ENCODE results near the gene LRRC72. TPM values are rescaled to one million over a fixed set of nuclear protein-coding genes. Genes with fewer than 3 reads are reported as not detected.
A peak's percentile ranks its signal among the peaks of the same experiment; 100 is the strongest.
"Not testable (repeated sequence)": the region's sequence is repeated elsewhere in the genome, so short reads cannot be mapped to it uniquely, and the experiment has no call there.

Gene LRRC72
- total RNA-seq, 1 donor from 2014 or later: not detected

DNA sequence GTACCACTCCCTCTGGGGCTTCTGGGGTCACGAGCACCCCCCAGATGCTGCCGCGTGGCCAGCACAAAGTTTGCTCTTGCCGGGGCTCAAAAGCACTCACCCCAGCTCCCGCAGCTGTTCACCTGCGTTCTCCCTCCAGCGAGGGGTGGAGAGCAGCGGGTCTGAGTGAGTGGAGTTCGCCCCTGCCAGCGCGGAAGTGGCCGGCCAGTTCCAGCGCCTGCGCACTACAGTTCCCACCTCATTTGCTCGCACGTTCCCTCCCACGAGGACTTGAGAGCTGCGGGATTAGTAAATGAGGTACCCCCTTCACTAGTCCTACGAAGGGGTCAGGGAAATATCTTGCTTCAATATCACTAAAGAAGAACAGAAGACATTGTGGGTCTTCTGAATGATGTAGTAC is 24.3 kb upstream of the LRRC72 start:
- DNase-seq (ENCODE audit: low read depth): no peak
- Histone ChIP-seq H3K4me3 (ENCODE audit: low read depth, low read length) (no peak overlapping the region), H3K36me3 (ENCODE audit: control insufficient read depth, insufficient read depth, low read length) (no peaks in the 10 kb centered on the region), H3K27me3 (ENCODE audit: control insufficient read depth, insufficient read depth, low read length) (no peaks in the 10 kb centered on the region)
- TF ChIP-seq, protein P1, sequence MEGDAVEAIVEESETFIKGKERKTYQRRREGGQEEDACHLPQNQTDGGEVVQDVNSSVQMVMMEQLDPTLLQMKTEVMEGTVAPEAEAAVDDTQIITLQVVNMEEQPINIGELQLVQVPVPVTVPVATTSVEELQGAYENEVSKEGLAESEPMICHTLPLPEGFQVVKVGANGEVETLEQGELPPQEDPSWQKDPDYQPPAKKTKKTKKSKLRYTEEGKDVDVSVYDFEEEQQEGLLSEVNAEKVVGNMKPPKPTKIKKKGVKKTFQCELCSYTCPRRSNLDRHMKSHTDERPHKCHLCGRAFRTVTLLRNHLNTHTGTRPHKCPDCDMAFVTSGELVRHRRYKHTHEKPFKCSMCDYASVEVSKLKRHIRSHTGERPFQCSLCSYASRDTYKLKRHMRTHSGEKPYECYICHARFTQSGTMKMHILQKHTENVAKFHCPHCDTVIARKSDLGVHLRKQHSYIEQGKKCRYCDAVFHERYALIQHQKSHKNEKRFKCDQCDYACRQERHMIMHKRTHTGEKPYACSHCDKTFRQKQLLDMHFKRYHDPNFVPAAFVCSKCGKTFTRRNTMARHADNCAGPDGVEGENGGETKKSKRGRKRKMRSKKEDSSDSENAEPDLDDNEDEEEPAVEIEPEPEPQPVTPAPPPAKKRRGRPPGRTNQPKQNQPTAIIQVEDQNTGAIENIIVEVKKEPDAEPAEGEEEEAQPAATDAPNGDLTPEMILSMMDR (IDR thresholded peaks at IDR 0.05; ENCODE audit: insufficient read depth, low read length, poor library complexity, severe bottlenecking): no peak

DNA sequence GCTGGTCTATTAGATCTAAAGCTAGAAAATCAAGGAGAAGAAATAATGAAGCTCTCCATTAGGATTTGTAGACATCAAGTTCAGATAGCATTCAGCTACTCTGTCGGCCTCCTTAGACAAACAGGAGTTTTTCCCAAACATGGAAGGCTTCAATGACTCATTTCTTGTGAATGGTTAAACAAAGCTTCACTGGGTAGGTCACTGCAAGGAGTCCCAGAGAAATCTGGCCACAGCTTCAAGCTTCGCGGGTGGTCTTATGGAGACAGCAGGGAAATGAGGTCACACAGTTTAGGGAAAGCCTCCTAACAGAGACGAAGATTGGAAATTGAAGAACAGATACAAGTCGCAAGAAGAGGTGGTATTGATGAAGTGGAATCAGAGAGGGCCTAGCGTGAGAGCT is 22.6 kb upstream of the LRRC72 start:
- Histone ChIP-seq H3K4me3 (ENCODE audit: low read depth, low read length) (no peak overlapping the region), H3K36me3 (ENCODE audit: control insufficient read depth, insufficient read depth, low read length) (no peaks in the 10 kb centered on the region), H3K27me3 (ENCODE audit: control insufficient read depth, insufficient read depth, low read length) (no peaks in the 10 kb centered on the region)
- TF ChIP-seq, protein P1 (IDR thresholded peaks at IDR 0.05; ENCODE audit: insufficient read depth, low read length, poor library complexity, severe bottlenecking): no peak
- peak; percentile 23 for DNase-seq (ENCODE audit: low read depth)

DNA sequence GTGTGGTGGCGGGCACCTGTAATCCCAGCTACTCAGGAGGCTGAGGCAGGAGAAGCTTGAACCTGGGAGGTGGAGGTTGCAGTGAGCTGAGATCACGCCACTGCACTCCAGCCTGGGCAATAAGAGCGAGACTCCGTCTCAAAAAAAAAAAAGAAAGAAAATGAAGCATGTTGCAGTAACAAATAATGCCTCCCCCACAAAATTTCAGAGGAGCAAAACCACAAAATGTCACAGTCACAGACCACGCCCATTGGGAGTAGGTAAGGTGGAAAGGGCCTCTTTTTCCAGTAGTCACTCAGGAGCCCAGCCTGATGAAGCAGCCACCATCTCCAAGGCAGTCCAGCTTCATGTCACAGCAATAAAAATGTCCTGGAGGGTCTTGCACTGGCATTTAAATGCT is 20.2 kb upstream of the LRRC72 start:
- DNase-seq (ENCODE audit: low read depth); H3K27me3 ChIP-seq (ENCODE audit: control insufficient read depth, insufficient read depth, low read length); H3K4me3 ChIP-seq (ENCODE audit: low read depth, low read length); H3K36me3 ChIP-seq (ENCODE audit: control insufficient read depth, insufficient read depth, low read length): not testable (repeated sequence)

DNA sequence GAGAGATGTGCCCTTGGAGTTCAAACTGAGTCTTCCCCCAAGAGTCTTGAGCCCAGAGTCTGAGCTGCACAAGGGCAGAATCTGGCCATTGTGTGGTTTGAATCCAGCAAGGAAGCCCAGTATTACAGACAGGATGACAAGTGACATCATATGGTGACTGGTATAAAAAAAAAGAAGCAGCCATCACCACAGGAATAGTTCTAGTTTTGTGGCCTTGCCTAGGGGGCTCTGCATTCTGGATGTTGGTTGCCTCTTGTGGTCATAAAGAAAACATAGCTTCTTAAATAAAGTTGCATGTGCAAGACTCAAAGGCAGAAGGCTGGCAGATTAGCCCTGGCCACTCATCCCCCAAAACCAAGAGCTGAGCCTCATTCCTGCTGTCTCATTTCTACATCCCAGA is 16.8 kb upstream of the LRRC72 start:
- Histone ChIP-seq H3K36me3 (ENCODE audit: control insufficient read depth, insufficient read depth, low read length) (no peaks in the 10 kb centered on the region), H3K27me3 (ENCODE audit: control insufficient read depth, insufficient read depth, low read length) (no peaks in the 10 kb centered on the region), H3K4me3 (ENCODE audit: low read depth, low read length) (no peak overlapping the region)
- DNase-seq (ENCODE audit: low read depth): no peak
- TF ChIP-seq, protein P1 (IDR thresholded peaks at IDR 0.05; ENCODE audit: insufficient read depth, low read length, poor library complexity, severe bottlenecking): no peak

DNA sequence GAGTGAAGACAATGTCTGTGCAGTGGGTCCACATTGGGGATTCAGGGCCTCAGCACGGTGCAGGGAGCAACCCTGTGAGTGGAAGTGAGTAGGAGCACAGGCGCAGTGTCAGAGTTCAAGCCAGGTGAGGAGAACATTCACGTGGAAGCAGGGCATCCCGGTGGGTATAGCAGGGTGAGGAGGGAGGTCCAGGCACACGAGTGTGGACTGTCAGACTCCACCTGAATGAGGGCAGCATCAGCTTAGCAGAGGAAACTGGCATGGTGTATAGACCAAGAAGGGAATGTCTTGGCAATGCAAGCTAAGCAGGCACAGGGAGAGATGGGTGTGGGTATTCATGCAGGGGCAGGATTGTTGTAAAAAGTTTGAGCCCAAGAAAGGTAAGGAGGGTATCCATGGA is 15.3 kb upstream of the LRRC72 start:
- DNase-seq (ENCODE audit: low read depth): no peak
- TF ChIP-seq, protein P1 (IDR thresholded peaks at IDR 0.05; ENCODE audit: insufficient read depth, low read length, poor library complexity, severe bottlenecking): no peak
- Histone ChIP-seq H3K36me3 (ENCODE audit: control insufficient read depth, insufficient read depth, low read length) (no peaks in the 10 kb centered on the region), H3K27me3 (ENCODE audit: control insufficient read depth, insufficient read depth, low read length) (no peaks in the 10 kb centered on the region), H3K4me3 (ENCODE audit: low read depth, low read length) (no peak overlapping the region)

DNA sequence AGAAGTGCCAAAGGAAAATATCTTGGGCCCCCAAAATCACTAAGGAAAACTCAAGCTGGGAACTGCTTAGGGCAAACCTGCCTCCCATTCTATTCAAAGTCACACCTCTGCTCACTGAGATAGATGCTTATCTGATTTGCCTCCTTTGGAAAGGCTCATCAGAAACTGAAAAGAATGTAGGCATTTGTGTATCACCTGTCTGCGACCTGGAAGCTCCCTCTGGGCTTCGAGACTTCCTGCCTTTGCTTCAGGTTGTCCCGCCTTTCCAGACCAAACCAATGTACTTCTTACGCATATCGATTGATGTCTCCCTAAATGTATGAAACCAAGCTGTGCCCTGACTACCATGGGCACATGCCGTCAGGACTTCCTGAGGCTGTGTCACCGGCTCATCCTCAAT is 14.5 kb upstream of the LRRC72 start:
- no peaks in the 10 kb centered on the region for H3K36me3 ChIP-seq (ENCODE audit: control insufficient read depth, insufficient read depth, low read length)
- H3K27me3 ChIP-seq (ENCODE audit: control insufficient read depth, insufficient read depth, low read length): no peaks in the 10 kb centered on the region
- no peak for DNase-seq (ENCODE audit: low read depth)
- no peak overlapping the region for H3K4me3 ChIP-seq (ENCODE audit: low read depth, low read length)
- TF ChIP-seq, protein P1 (IDR thresholded peaks at IDR 0.05; ENCODE audit: insufficient read depth, low read length, poor library complexity, severe bottlenecking): no peak
